EL (cell line): Measurements from ENCODE around the gene CMTM1.

Source experiments
- DNase-seq: peaks from one replicate; pipeline ENCODE4 v3.0.0-alpha.2; 2016

CMTM1 gene

DNA sequence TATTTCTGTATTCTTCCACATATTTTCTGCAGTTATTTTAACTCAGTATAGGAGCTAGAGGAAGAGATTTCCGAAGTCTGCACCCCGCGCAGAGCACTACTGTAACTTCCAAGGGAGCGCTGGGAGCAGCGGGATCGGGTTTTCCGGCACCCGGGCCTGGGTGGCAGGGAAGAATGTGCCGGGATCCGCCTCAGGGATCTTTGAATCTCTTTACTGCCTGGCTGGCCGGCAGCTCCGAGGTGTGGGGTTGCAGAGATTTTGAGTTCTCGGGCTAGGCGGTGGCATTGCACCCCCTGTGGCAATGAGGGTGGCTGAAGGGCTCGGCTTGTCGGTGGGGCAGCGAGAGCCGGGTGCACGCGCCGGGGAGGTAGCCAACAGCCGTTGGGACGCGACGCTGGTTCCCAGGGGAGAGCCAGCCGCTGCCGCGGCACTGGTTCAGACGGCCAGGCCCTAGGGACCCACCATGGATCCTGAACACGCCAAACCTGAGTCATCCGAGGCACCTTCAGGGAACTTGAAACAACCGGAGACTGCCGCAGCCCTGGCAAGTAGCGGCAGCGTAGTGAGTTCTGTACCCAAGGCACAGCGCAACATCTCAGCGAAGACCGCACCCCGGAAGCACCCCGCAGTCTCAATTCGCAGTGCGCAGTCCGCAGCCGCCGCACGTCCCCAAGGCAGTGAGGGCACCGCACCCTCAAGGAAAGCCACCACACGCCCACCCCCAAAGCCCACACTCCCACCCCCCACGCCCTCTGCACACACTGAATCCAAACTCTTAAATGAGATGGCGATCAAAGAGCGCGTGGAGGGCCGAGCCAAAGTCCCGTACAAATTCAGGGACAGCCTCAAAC is at the start of gene CMTM1:
Gene CMTM1, plus strand, starts transcription at position 389 of the 851 bp plus-strand sequence. Its CDS starts 75 bp downstream, at position 464.
- DNase-seq = no peak

DNA sequence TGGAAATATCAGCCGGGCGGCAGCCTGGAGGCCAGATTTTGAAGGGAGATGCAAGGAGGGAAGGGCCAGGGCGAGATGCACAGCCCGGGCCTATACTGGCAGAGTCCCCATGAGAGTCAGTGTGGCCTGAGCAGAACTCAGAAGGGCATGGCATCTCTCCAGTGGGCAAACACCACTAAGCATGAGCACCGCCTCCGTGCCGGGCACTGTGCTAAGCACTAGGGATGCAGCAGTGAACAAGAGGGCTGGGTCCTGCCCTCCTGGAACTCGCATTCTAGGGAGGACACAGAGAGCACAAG is 49.8 kb upstream of the CMTM1 start:
- DNase-seq = no peak

DNA sequence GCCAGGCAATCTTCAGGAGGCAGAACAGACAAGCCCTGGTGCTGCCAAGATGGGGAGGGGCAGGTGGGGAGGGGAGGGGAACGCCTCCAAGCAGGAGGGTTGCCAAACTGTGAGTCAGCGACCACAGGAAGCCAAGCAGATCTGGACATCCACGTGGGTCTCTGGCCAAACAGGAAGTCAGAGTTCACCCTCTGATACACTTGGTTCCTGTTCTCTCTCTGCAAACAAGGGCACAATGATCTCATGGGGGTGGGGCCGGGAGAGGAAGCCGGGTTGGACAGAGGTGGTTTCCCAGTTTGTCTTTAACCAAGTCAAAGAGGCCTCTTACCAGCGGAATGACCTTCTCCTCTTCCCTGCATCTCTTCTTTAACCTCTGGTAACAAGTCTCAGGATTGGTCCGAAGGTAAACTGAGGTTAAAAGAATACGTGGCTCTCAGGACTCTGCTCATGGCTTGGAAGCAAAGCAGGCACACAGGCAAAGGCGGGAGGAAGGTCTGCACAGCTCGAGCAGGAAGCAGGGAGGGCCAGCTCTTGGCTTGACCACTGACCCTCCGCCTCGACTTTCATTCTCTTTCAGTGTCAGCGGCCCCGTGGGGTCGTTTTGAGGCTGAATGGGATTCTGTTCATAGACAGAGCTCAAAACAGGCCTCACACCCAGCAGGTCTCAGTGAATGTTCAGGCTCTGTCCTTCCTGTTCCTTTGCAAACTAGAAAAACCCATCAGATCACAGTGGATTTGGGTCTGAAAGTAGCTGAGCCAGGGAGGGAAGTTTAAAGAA is 49.2 kb upstream of the CMTM1 start:
- peak; percentile 99 for DNase-seq

- no peak for DNase-seq
These were observed 48.5 kb upstream of the CMTM1 start for GRCh38 chr16:66517586-66518263.

DNA sequence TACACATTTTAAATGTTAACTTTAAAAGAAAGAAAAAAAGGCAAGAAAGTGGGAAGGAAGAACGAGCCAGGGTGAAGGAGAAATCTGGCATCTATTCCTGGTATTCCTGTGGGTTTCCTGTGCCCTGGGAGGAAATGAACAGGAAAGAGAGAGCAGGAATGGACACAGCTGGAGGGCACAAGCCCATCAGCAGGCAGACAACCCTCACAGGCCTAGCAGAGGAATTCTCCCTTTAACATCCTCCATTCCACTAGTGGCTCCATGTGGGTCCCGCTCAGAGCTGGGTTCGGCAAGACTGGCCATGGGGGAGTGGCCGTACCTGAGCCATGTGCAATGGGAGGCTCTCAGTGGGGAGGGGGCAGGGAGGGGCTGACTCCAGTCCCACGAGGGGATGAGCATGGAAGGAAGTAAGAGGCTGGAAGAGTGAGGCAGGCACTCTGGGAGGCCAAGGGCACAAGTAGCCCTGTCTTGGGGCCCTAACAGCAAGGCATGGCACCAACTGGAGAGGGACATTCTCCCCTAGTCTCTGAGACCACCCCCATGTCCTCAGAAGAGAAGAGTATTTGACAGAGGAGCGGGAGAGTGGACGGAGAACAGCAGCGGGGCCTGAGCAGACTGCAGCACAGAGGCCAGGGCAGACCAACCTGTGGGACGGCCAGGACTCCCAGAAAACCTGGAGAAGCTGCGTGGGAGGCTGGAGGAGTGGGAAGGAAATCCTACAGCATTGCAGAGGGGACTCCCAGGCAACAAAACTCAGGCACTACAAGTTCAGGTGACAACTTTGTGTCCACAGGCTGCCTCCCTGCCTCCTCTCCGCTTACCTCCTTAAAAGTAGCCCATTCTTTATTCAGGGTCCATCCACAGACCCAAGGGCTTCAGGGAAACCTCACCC is 46.5 kb upstream of the CMTM1 start:
- DNase-seq = no peak

GRCh38 chr16:66520406-66521170 is 45.7 kb upstream of the CMTM1 start:
- no peak for DNase-seq

DNA sequence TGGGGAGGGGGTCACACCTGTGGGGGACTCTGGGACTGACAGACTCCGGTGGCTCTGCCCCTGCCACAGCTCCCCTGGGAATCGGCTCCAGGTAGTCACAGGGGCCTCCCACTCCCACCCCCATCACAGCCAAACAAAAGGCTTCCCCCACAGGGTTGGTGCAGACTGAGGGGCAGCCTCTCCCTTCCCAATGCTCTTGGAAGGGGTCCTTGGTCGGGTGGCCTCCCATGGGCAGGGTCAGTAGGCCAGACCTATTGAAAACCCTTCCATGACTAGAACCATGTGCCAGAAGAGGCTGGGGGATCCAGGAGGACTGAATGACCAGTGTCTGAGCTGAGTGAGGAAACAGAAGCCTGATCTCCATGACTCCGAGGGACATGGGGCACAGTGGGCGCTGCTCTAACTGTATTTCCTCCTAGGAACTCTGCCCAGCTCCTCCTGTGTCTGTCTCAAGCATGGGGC is 45.0 kb upstream of the CMTM1 start:
- no peak for DNase-seq

GRCh38 chr16:66521951-66522771 is 44.1 kb upstream of the CMTM1 start:
- peak; percentile 70 for DNase-seq

- DNase-seq = no peak
These were observed 43.2 kb upstream of the CMTM1 start for GRCh38 chr16:66522816-66523590.

DNA sequence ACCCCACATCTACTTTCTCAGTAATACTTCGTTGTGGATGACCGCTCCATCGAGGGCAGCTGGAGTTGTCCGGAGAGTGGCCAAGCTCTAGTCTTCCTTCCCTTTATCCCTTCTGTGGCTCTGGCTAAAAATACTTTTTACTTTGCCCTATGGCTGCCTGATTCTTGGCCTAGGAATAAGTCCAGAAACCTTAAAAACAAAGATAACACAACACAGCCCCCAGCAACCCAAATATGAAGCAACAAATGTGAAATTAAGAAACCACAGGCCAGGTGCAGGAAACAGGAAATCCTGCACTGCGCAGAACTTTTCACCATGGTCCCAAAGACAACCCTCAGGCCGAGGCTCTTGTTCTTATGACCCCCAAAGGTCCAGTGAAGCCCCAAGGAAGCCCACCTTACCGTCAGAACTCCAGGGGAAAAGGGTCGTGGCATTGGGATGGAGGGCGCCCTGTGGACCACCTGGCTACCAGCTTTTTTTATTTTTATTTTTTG is 42.3 kb upstream of the CMTM1 start:
- DNase-seq = no peak

- DNase-seq = no peak
These were observed 41.6 kb upstream of the CMTM1 start for GRCh38 chr16:66524601-66525164.

DNA sequence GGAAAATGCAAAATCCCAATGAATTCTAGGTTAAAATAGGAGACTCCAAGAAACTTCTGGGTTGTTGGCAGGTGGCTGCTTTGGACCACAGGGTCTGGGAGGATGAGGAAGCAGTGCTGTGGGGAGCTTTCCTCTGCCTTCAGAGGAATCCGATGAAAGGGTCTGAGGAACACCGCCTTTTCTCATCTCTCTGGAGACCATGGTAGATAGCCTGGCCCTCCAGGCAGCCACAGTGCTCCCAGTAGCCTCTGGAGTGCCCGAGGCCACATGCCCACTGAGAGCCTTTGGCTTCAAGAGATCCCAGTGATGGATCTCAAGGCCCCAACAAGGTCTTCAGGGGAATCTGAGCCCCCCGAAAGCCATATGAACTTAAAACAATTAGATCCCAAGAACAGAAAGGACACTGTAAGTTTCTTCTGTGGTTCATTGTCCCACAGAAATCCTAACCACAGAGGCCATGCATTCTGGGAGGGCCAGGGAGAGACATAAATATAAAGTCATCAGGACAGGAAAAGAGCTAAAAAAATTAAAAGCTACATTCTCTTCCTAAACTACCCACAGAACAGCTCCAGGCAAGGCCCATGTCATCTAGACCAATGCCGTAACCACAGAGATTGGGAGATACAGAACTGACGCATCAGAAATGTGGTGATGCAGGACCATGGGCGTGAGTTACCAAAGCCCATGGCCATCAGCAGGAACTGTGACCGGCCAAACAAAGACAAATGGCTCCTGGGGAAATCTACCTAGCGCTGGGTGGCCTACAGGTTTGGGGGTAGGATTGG is 40.7 kb upstream of the CMTM1 start:
- DNase-seq = peak; percentile 93

GRCh38 chr16:66528294-66528693 is 37.9 kb upstream of the CMTM1 start:
- DNase-seq = no peak

GRCh38 chr16:66529475-66529874 is 36.8 kb upstream of the CMTM1 start:
- no peak for DNase-seq

GRCh38 chr16:66534376-66534799 is 31.9 kb upstream of the CMTM1 start:
- DNase-seq = no peak

GRCh38 chr16:66536525-66536924 is 29.7 kb upstream of the CMTM1 start:
- no peak for DNase-seq

DNA sequence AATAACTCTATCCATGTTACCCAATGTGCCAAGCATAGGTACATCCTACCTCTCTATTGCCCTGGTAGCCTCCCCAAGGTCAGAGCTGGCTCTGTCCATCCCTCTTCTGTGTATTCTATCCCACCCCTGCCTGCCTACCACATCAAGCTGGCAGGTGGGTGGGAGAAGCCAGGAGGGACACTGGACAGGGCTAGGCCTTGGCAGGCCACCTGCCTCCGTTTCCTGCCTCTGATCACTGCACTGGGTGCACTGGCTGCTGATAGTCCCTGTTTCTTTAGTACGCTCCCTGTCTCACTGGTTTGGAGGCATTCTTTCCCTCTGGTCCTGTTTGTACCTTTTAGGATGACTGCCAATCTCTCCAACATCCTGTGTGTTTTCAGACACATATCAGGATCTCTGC is 29.0 kb upstream of the CMTM1 start:
- DNase-seq = no peak

- no peak for DNase-seq
These were observed 27.3 kb upstream of the CMTM1 start for GRCh38 chr16:66538910-66539309.
